ENCODE data around the gene SLC22A8. TPM values are rescaled to one million over a fixed set of nuclear protein-coding genes. Genes with fewer than 3 reads are reported as not detected.

The SLC22A8 gene
- polyA plus RNA-seq, 4 donors = 0.09 TPM; not detected in 3

GRCh38 chr11:63001456-63001855 is 14.2 kb downstream of the SLC22A8 start:
- Histone ChIP-seq H3K9me3 (ENCODE audit: control insufficient read depth in 2 of 2, insufficient read depth in 1 of 2, low read depth in 1 of 2, low read length in 1 of 2) (no peaks in the 10 kb centered on the region), H3K27me3 (ENCODE audit: control insufficient read depth in 3 of 3, insufficient read depth in 3 of 3, low read length in 3 of 3) (no peaks in the 10 kb centered on the region), H3K36me3 (ENCODE audit: control insufficient read depth in 3 of 3, insufficient read depth in 2 of 3, low read depth in 1 of 3, low read length in 3 of 3) (no peaks in the 10 kb centered on the region), H3K4me1 (ENCODE audit: control insufficient read depth in 3 of 3, insufficient read depth in 2 of 3, low read depth in 1 of 3, low read length in 2 of 3) (peaks cover 0 to 3% (median 0%) of the 10 kb centered on the region in 3 donors), H3K27ac (ENCODE audit: low read depth in 1 of 3, low read length in 2 of 3) (no peak overlapping the region), H3K4me3 (ENCODE audit: low read depth in 1 of 3, low read length in 3 of 3) (no peak overlapping the region)
- FAIRE-seq = no peak
- no peak for DNase-seq
- 75 to 78% (median 77%) methylated on average over 9 of the region's 9 CpGs for WGBS, 3 donors

- Histone ChIP-seq H3K4me3 (ENCODE audit: low read depth in 1 of 3, low read length in 3 of 3) (no peak overlapping the region), H3K4me1 (ENCODE audit: control insufficient read depth in 3 of 3, insufficient read depth in 2 of 3, low read depth in 1 of 3, low read length in 2 of 3) (peaks cover 0 to 3% (median 0%) of the 10 kb centered on the region in 3 donors), H3K9me3 (ENCODE audit: control insufficient read depth in 2 of 2, insufficient read depth in 1 of 2, low read depth in 1 of 2, low read length in 1 of 2) (no peaks in the 10 kb centered on the region), H3K36me3 (ENCODE audit: control insufficient read depth in 3 of 3, insufficient read depth in 2 of 3, low read depth in 1 of 3, low read length in 3 of 3) (no peaks in the 10 kb centered on the region), H3K27ac (ENCODE audit: low read depth in 1 of 3, low read length in 2 of 3) (no peak overlapping the region), H3K27me3 (ENCODE audit: control insufficient read depth in 3 of 3, insufficient read depth in 3 of 3, low read length in 3 of 3) (peaks cover 0 to 5% (median 0%) of the 10 kb centered on the region in 3 donors)
- FAIRE-seq = no peak
- WGBS, 3 donors = 46 to 60% (median 56%) methylated on average over 7 of the region's 7 CpGs
- DNase-seq = no peak
Observed at GRCh38 chr11:62999649-63000048, 16.0 kb downstream of the SLC22A8 start.

GRCh38 chr11:62999156-62999555 is 16.5 kb downstream of the SLC22A8 start:
- Histone ChIP-seq H3K27me3 (ENCODE audit: control insufficient read depth in 3 of 3, insufficient read depth in 3 of 3, low read length in 3 of 3) (peaks cover 0 to 5% (median 0%) of the 10 kb centered on the region in 3 donors), H3K4me1 (ENCODE audit: control insufficient read depth in 3 of 3, insufficient read depth in 2 of 3, low read depth in 1 of 3, low read length in 2 of 3) (peaks cover 0 to 3% (median 0%) of the 10 kb centered on the region in 3 donors), H3K9me3 (ENCODE audit: control insufficient read depth in 2 of 2, insufficient read depth in 1 of 2, low read depth in 1 of 2, low read length in 1 of 2) (no peaks in the 10 kb centered on the region), H3K36me3 (ENCODE audit: control insufficient read depth in 3 of 3, insufficient read depth in 2 of 3, low read depth in 1 of 3, low read length in 3 of 3) (no peaks in the 10 kb centered on the region), H3K27ac (ENCODE audit: low read depth in 1 of 3, low read length in 2 of 3) (no peak overlapping the region), H3K4me3 (ENCODE audit: low read depth in 1 of 3, low read length in 3 of 3) (no peak overlapping the region)
- DNase-seq (no peak), FAIRE-seq (no peak)
- WGBS, 3 donors = 82 to 94% (median 94%) methylated on average over 5 of the region's 5 CpGs

- Histone ChIP-seq H3K27ac (ENCODE audit: low read depth in 1 of 3, low read length in 2 of 3) (no peak overlapping the region), H3K4me3 (ENCODE audit: low read depth in 1 of 3, low read length in 3 of 3) (no peak overlapping the region), H3K9me3 (ENCODE audit: control insufficient read depth in 2 of 2, insufficient read depth in 1 of 2, low read depth in 1 of 2, low read length in 1 of 2) (no peaks in the 10 kb centered on the region), H3K27me3 (ENCODE audit: control insufficient read depth in 3 of 3, insufficient read depth in 3 of 3, low read length in 3 of 3) (peaks cover 0 to 5% (median 0%) of the 10 kb centered on the region in 3 donors), H3K36me3 (ENCODE audit: control insufficient read depth in 3 of 3, insufficient read depth in 2 of 3, low read depth in 1 of 3, low read length in 3 of 3) (no peaks in the 10 kb centered on the region), H3K4me1 (ENCODE audit: control insufficient read depth in 3 of 3, insufficient read depth in 2 of 3, low read depth in 1 of 3, low read length in 2 of 3) (no peaks in the 10 kb centered on the region)
- no peak for DNase-seq
- FAIRE-seq = no peak
- WGBS, 3 donors = 8 to 43% (median 11%) methylated on average over 1 of the region's 1 CpG
Observed at GRCh38 chr11:62996271-62996670, 19.4 kb downstream of the SLC22A8 start.

- H3K36me3 ChIP-seq (ENCODE audit: control insufficient read depth in 3 of 3, insufficient read depth in 2 of 3, low read depth in 1 of 3, low read length in 3 of 3) = no peaks in the 10 kb centered on the region
- no peak overlapping the region for H3K27ac ChIP-seq (ENCODE audit: low read depth in 1 of 3, low read length in 2 of 3)
- H3K27me3 ChIP-seq (ENCODE audit: control insufficient read depth in 3 of 3, insufficient read depth in 3 of 3, low read length in 3 of 3) = peaks cover 0 to 5% (median 0%) of the 10 kb centered on the region in 3 donors
- 35 to 65% (median 36%) methylated on average over 4 of the region's 4 CpGs for WGBS, 3 donors
- H3K4me1 ChIP-seq (ENCODE audit: control insufficient read depth in 3 of 3, insufficient read depth in 2 of 3, low read depth in 1 of 3, low read length in 2 of 3) = no peaks in the 10 kb centered on the region
- no peak for FAIRE-seq
- no peak for DNase-seq
- no peak overlapping the region for H3K4me3 ChIP-seq (ENCODE audit: low read depth in 1 of 3, low read length in 3 of 3)
- no peaks in the 10 kb centered on the region for H3K9me3 ChIP-seq (ENCODE audit: control insufficient read depth in 2 of 2, insufficient read depth in 1 of 2, low read depth in 1 of 2, low read length in 1 of 2)
Observed at GRCh38 chr11:62994775-62995174, 20.9 kb downstream of the SLC22A8 start.

- FAIRE-seq = no peak
Observed at GRCh38 chr11:62988276-62988675, 27.4 kb downstream of the SLC22A8 start.

GRCh38 chr11:62985041-62985750 is 30.4 kb downstream of the SLC22A8 start:
- 86 to 90% (median 88%) methylated on average over 3 of the region's 3 CpGs for WGBS, 3 donors
- DNase-seq = no peak
- H3K27ac ChIP-seq (ENCODE audit: low read depth in 1 of 3, low read length in 2 of 3) = no peak overlapping the region
- no peaks in the 10 kb centered on the region for H3K36me3 ChIP-seq (ENCODE audit: control insufficient read depth in 3 of 3, insufficient read depth in 2 of 3, low read depth in 1 of 3, low read length in 3 of 3)
- no peaks in the 10 kb centered on the region for H3K9me3 ChIP-seq (ENCODE audit: control insufficient read depth in 2 of 2, insufficient read depth in 1 of 2, low read depth in 1 of 2, low read length in 1 of 2)
- H3K4me1 ChIP-seq (ENCODE audit: control insufficient read depth in 3 of 3, insufficient read depth in 2 of 3, low read depth in 1 of 3, low read length in 2 of 3) = no peaks in the 10 kb centered on the region
- H3K27me3 ChIP-seq (ENCODE audit: control insufficient read depth in 3 of 3, insufficient read depth in 3 of 3, low read length in 3 of 3) = peaks cover 0 to 3% (median 0%) of the 10 kb centered on the region in 3 donors
- H3K4me3 ChIP-seq (ENCODE audit: low read depth in 1 of 3, low read length in 3 of 3) = no peak overlapping the region
- no peak for FAIRE-seq

More at GRCh38 chr11:62988276-62988675, 27.4 kb downstream of the SLC22A8 start:
- Histone ChIP-seq H3K4me3 (ENCODE audit: low read depth in 1 of 3, low read length in 3 of 3) (no peak overlapping the region), H3K27ac (ENCODE audit: low read depth in 1 of 3, low read length in 2 of 3) (no peak overlapping the region), H3K27me3 (ENCODE audit: control insufficient read depth in 3 of 3, insufficient read depth in 3 of 3, low read length in 3 of 3) (peaks cover 0 to 3% (median 0%) of the 10 kb centered on the region in 3 donors), H3K4me1 (ENCODE audit: control insufficient read depth in 3 of 3, insufficient read depth in 2 of 3, low read depth in 1 of 3, low read length in 2 of 3) (no peaks in the 10 kb centered on the region), H3K9me3 (ENCODE audit: control insufficient read depth in 2 of 2, insufficient read depth in 1 of 2, low read depth in 1 of 2, low read length in 1 of 2) (no peaks in the 10 kb centered on the region), H3K36me3 (ENCODE audit: control insufficient read depth in 3 of 3, insufficient read depth in 2 of 3, low read depth in 1 of 3, low read length in 3 of 3) (no peaks in the 10 kb centered on the region)
- DNase-seq = no peak
- WGBS, 3 donors = 59 to 73% (median 66%) methylated on average over 5 of the region's 5 CpGs

GRCh38 chr11:62984451-62984991 is 31.1 kb downstream of the SLC22A8 start, which contains the start of gene SLC22A6:
TSS of gene SLC22A6 (minus strand) at chr11:62984967. CDS start at chr11:62984690, 277 bp downstream.
- 69 to 73% (median 71%) methylated on average over 12 to 14 of the region's 14 CpGs for WGBS, 3 donors
- no peak within 1 kb of the TSS for H3K27ac ChIP-seq (ENCODE audit: low read depth in 1 of 3, low read length in 2 of 3)
- no peak for DNase-seq
- H3K4me3 ChIP-seq (ENCODE audit: low read depth in 1 of 3, low read length in 3 of 3) = no peak within 1 kb of the TSS
- H3K36me3 ChIP-seq (ENCODE audit: control insufficient read depth in 3 of 3, insufficient read depth in 2 of 3, low read depth in 1 of 3, low read length in 3 of 3) = no peaks in the 10 kb centered on the region
- no peaks in the 10 kb centered on the region for H3K9me3 ChIP-seq (ENCODE audit: control insufficient read depth in 2 of 2, insufficient read depth in 1 of 2, low read depth in 1 of 2, low read length in 1 of 2)
- no peaks in the 10 kb centered on the region for H3K4me1 ChIP-seq (ENCODE audit: control insufficient read depth in 3 of 3, insufficient read depth in 2 of 3, low read depth in 1 of 3, low read length in 2 of 3)
- peaks cover 0 to 3% (median 0%) of the 10 kb centered on the region in 3 donors for H3K27me3 ChIP-seq (ENCODE audit: control insufficient read depth in 3 of 3, insufficient read depth in 3 of 3, low read length in 3 of 3)
- FAIRE-seq = no peak

Measured in small intestine (tissue), 7 donors.